SK-N-SH (cell line): ENCODE measurements around the gene SYNE2. TPM values are rescaled to one million over a fixed set of nuclear protein-coding genes. Genes with fewer than 3 reads are reported as not detected.

Experiments used
- CTCF ChIA-PET: fragments of 300-600, 350-600 bp; formaldehyde crosslinking; extraction: SDS; loops from one replicate; lab custom pipeline; 2021; lab: Yijun Ruan, JAX
- POLR2A ChIA-PET: fragments of 350-600 bp; sonication (Branson Sonifier 250); formaldehyde crosslinking; extraction: SDS; loops from one replicate; lab custom pipeline; 2020; ENCODE audit warnings: antibody characterized with exemption, inconsistent platforms; lab: Yijun Ruan, JAX
- DNase-seq: peaks from one replicate; pipeline ENCODE4 v3.0.0; 2012
- H2AFZ ChIP-seq: fragments of 200-600 bp; sonication (generic); 2 replicates; pipeline ENCODE4 v1.8.1; 2016; ENCODE audit warnings: antibody characterized with exemption, mild to moderate bottlenecking, low read depth
- H3F3A ChIP-seq: fragments of 200-600 bp; sonication (generic); replicated peaks from 2 replicates; pipeline ENCODE3; 2016; ENCODE audit warnings: antibody characterized with exemption, mild to moderate bottlenecking; ENCODE audit not compliant: insufficient read depth
- H3K27ac ChIP-seq, 2 experiments: fragments of 200-500 bp in 1 of 2; fragments of 200-600 bp in 1 of 2; sonication (Bioruptor generic) in 1 of 2; sonication (generic), shearing (Covaris generic) in 1 of 2; 2 replicates each; pipeline versions ENCODE4 v1.5.1 to v1.6.1; 2014 to 2016; ENCODE audit warnings: low read depth in 2 of 2, inconsistent platforms in 1 of 2, low read length in 1 of 2, mild to moderate bottlenecking in 1 of 2, mixed read lengths in 1 of 2
- H3K27me3 ChIP-seq: fragments of 200-600 bp; sonication (generic), shearing (Covaris generic); 2 replicates; pipeline ENCODE4 v1.6.1; 2016; ENCODE audit warnings: mixed run types; ENCODE audit not compliant: insufficient read depth
- H3K36me3 ChIP-seq, 2 experiments: fragments of 200-500 bp in 1 of 2; fragments of 200-600 bp in 1 of 2; sonication (Bioruptor generic) in 1 of 2; sonication (generic) in 1 of 2; replicated peaks in 1 of 2; 2 replicates each; pipeline versions ENCODE3 to v1.5.1; 2014 to 2016; ENCODE audit warnings: low read length in 1 of 2, mild to moderate bottlenecking in 1 of 2; ENCODE audit not compliant: insufficient read depth in 2 of 2, control insufficient read depth in 1 of 2
- H3K4me1 ChIP-seq, 2 experiments: fragments of 200-500 bp in 1 of 2; fragments of 200-600 bp in 1 of 2; sonication (Bioruptor generic) in 1 of 2; sonication (generic), shearing (Covaris generic) in 1 of 2; 2 replicates each; pipeline versions ENCODE4 v1.5.1 to v1.6.1; 2014 to 2016; ENCODE audit warnings: low read depth in 1 of 2, low read length in 1 of 2, mixed run types in 1 of 2; ENCODE audit not compliant: insufficient read depth in 2 of 2, control insufficient read depth in 1 of 2
- H3K4me2 ChIP-seq: fragments of 200-600 bp; sonication (generic), shearing (Covaris generic); 2 replicates; pipeline ENCODE4 v1.6.1; 2017; ENCODE audit warnings: mixed run types
- H3K4me3 ChIP-seq, 2 experiments: fragments of 200-500 bp in 1 of 2; fragments of 200-600 bp in 1 of 2; sonication (Bioruptor generic) in 1 of 2; sonication (generic), shearing (Covaris generic) in 1 of 2; 2 replicates each; pipeline versions ENCODE4 v1.5.1 to v1.8.1; 2014 to 2016; ENCODE audit warnings: low read depth in 2 of 2, inconsistent platforms in 1 of 2, low read length in 1 of 2, mild to moderate bottlenecking in 1 of 2, mixed read lengths in 1 of 2, moderate library complexity in 1 of 2
- H3K79me2 ChIP-seq: fragments of 200-600 bp; sonication (generic); 2 replicates; pipeline ENCODE4 v1.8.1; 2017; ENCODE audit warnings: mild to moderate bottlenecking; ENCODE audit not compliant: insufficient read depth
- H3K9ac ChIP-seq: fragments of 200-600 bp; sonication (generic); 2 replicates; pipeline ENCODE4 v1.6.1; 2017; ENCODE audit warnings: mixed run types
- H3K9me2 ChIP-seq: fragments of 200-600 bp; sonication (generic); 2 replicates; pipeline ENCODE4 v1.6.1; 2017; ENCODE audit warnings: mixed run types
- H3K9me3 ChIP-seq: fragments of 200-600 bp; sonication (generic); 2 replicates; pipeline ENCODE4 v1.6.1; 2017; ENCODE audit warnings: mixed run types, mild to moderate bottlenecking, moderate library complexity
- H4K20me1 ChIP-seq: fragments of 200-600 bp; sonication (generic); 2 replicates; pipeline ENCODE4 v1.6.1; 2017; ENCODE audit warnings: mild to moderate bottlenecking, mixed run types; ENCODE audit not compliant: insufficient read depth
- CHD2 ChIP-seq: fragments of 150-350 bp; IDR thresholded peaks from 2 replicates; pipeline ENCODE4 v1.6.1; 2018; ENCODE audit warnings: low read length; ENCODE audit not compliant: partially characterized antibody
- CTCF ChIP-seq: fragments of 200-600 bp; sonication (generic); IDR thresholded peaks from 2 replicates; pipeline ENCODE4 v1.6.1; 2017; ENCODE audit warnings: antibody characterized with exemption, mild to moderate bottlenecking, moderate library complexity
- ELF1 ChIP-seq: IDR thresholded peaks from 2 replicates; pipeline ENCODE4 v1.4.0; 2012
- EP300 ChIP-seq, 2 experiments: IDR thresholded peaks; 2 replicates each; pipeline versions ENCODE4 v1.4.0 to v1.6.1; 2012; ENCODE audit warnings: borderline replicate concordance in 1 of 2, low read depth in 1 of 2, low read length in 1 of 2
- FOSL2 ChIP-seq: IDR thresholded peaks from 2 replicates; pipeline ENCODE4 v1.4.0; 2012; ENCODE audit warnings: low read depth, mild to moderate bottlenecking, moderate library complexity, borderline replicate concordance
- FOXJ3 ChIP-seq: sonication (generic); formaldehyde crosslinking; IDR thresholded peaks from 2 replicates; pipeline ENCODE4 v1.5.1; 2020; ENCODE audit warnings: mild to moderate bottlenecking, missing genetic modification reagents
- FOXM1 ChIP-seq: IDR thresholded peaks from 2 replicates; pipeline ENCODE4 v1.4.0; 2012; ENCODE audit warnings: low read depth, mild to moderate bottlenecking
- GATA2 ChIP-seq: sonication (generic); formaldehyde crosslinking; IDR thresholded peaks from 2 replicates; pipeline ENCODE4 v1.5.0; 2020; ENCODE audit warnings: mild to moderate bottlenecking, missing genetic modification reagents
- MEF2A ChIP-seq: IDR thresholded peaks from 2 replicates; pipeline ENCODE4 v1.4.0; 2012; ENCODE audit warnings: low read depth, borderline replicate concordance
- POLR2AphosphoS5 ChIP-seq: IDR thresholded peaks from 2 replicates; pipeline ENCODE4 v1.6.1; 2012; ENCODE audit warnings: low read depth, low read length
- RFX5 ChIP-seq: IDR thresholded peaks from 2 replicates; pipeline ENCODE4 v1.6.1; 2012; ENCODE audit warnings: mild to moderate bottlenecking, improper control_type of control experiment, low read length
- RXRA ChIP-seq: IDR thresholded peaks from 2 replicates; pipeline ENCODE4 v1.4.0; 2012; ENCODE audit warnings: low read depth, mild to moderate bottlenecking, borderline replicate concordance
- SMC3 ChIP-seq: IDR thresholded peaks from 2 replicates; pipeline ENCODE4 v1.6.1; 2012; ENCODE audit warnings: low read depth, low read length, improper control_type of control experiment
- TAF1 ChIP-seq: IDR thresholded peaks from 2 replicates; pipeline ENCODE4 v1.6.1; 2012; ENCODE audit warnings: low read depth, mild to moderate bottlenecking, low read length, moderate library complexity, borderline replicate concordance
- TCF12 ChIP-seq: IDR thresholded peaks from 2 replicates; pipeline ENCODE4 v1.4.0; 2012
- TEAD4 ChIP-seq: IDR thresholded peaks from 2 replicates; pipeline ENCODE4 v1.4.0; 2012; ENCODE audit warnings: mild to moderate bottlenecking, borderline replicate concordance; ENCODE audit not compliant: insufficient read depth
- USF1 ChIP-seq: IDR thresholded peaks from 2 replicates; pipeline ENCODE4 v1.4.0; 2012; ENCODE audit warnings: low read depth, borderline replicate concordance
- WGBS: methylation state at CpG from one replicate; pipeline ENCODE4 v1.1.6; 2017; ENCODE audit warnings: low lambda C conversion rate; 5-methylcytosine and 5-hydroxymethylcytosine counted together
- polyA plus RNA-seq, 3 experiments: library from polyadenylated mRNA; depleted of rRNA; stranded (reverse); fragments of >200 nt; gene quantifications; 2 replicates each; pipeline ENCODE4 v1.2.3, GENCODE V29; 2012
- TF ChIP-seq, protein P1 (sequence below): IDR thresholded peaks from 2 replicates; pipeline ENCODE4; 2012
- TF ChIP-seq, protein P2 (sequence below): IDR thresholded peaks from 2 replicates; pipeline ENCODE4 v1.6.1; 2012; ENCODE audit warnings: mild to moderate bottlenecking, low read depth, low read length, moderate library complexity
- TF ChIP-seq, protein P3 (sequence below): IDR thresholded peaks from 2 replicates; pipeline ENCODE4 v1.4.0; 2012; ENCODE audit warnings: low read depth, borderline replicate concordance

Gene SYNE2
- polyA plus RNA-seq, 1 of the 3 experiments (the other 2 are of a cell fraction), result 7.1 TPM

DNA sequence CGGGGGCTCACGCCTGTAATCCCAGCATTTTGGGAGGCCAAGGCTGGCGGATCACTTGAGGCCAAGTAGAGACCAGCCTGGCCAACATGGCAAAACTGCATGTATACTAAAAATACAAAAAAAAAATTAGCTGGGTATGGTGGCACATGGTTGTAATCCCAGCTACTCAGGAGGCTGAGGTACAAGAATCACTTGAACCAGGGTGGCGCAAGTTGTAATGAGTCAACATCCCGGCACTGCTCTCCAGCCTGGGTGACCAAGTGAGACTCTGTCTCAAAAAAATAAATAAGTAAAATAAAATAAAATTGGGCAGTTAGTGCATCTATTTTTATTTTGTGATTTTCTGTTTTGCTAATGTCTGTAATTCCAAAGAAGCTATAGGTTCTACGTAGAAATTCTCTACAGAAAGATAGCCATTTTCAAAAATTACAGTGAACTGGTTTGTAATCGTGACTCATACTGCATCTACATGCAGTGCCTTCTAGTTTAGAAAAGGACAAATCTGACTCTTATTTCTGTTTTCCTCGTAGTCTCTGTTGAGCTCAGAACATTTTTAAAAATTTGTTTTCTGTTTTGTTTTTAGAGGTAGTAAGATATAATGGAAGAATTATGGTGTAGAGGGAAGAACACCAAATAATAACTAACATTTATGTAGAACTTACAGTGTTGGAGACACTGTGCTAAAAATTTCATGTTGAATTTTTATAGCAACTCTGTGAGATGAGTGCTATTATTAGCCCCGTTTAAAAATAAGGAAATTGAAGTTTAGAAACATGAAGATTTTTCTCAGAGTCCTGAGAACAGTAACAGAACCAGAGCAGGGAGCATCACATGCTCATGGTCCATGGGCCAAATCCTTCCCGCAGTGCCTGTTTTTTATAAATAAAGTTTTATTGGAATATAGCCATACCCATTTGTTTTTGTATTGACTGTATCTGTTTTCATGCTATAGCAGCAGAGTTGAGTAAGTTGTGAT, 201.2 kb downstream of the SYNE2 start (continued):
- TF ChIP-seq, protein P1, sequence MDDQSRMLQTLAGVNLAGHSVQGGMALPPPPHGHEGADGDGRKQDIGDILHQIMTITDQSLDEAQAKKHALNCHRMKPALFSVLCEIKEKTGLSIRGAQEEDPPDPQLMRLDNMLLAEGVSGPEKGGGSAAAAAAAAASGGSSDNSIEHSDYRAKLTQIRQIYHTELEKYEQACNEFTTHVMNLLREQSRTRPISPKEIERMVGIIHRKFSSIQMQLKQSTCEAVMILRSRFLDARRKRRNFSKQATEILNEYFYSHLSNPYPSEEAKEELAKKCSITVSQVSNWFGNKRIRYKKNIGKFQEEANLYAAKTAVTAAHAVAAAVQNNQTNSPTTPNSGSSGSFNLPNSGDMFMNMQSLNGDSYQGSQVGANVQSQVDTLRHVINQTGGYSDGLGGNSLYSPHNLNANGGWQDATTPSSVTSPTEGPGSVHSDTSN, result no peak
- no peak for TF ChIP-seq TCF12
- no peak for TF ChIP-seq TAF1
- no peak for TF ChIP-seq TEAD4
- TF ChIP-seq FOSL2, result no peak
- no peak for TF ChIP-seq MEF2A

GRCh38 chr14:64059454-64060198, 206.8 kb downstream of the SYNE2 start:
- H3K9me3 ChIP-seq, result no peaks in the 10 kb centered on the region
- H3K27me3 ChIP-seq, result no peaks in the 10 kb centered on the region
- H3K27ac ChIP-seq, result no peak overlapping the region
- H3K36me3 ChIP-seq, result no peaks in the 10 kb centered on the region
- H2AFZ ChIP-seq, result no peak overlapping the region
- no peaks in the 10 kb centered on the region for H4K20me1 ChIP-seq
- ChIA-PET CTCF (interaction anchor here (1.3 to 1.4 kb wide), 2 partner anchors 81 to 244 kb away, joined by 4 read pairs; no protein-coding TSS in a partner anchor), POLR2A (no interaction called here)
- no peaks in the 10 kb centered on the region for H3K9me2 ChIP-seq
- DNase-seq, result no peak
- H3K4me1 ChIP-seq, result no peaks in the 10 kb centered on the region
- H3K4me3 ChIP-seq, result no peak overlapping the region
- H3F3A ChIP-seq, result no peaks in the 10 kb centered on the region
- no peak overlapping the region for H3K9ac ChIP-seq
- 74% methylated on average over 6 of the region's 6 CpGs for WGBS
- no peaks in the 10 kb centered on the region for H3K79me2 ChIP-seq
- H3K4me2 ChIP-seq, result no peak overlapping the region
- TF ChIP-seq, protein P2, sequence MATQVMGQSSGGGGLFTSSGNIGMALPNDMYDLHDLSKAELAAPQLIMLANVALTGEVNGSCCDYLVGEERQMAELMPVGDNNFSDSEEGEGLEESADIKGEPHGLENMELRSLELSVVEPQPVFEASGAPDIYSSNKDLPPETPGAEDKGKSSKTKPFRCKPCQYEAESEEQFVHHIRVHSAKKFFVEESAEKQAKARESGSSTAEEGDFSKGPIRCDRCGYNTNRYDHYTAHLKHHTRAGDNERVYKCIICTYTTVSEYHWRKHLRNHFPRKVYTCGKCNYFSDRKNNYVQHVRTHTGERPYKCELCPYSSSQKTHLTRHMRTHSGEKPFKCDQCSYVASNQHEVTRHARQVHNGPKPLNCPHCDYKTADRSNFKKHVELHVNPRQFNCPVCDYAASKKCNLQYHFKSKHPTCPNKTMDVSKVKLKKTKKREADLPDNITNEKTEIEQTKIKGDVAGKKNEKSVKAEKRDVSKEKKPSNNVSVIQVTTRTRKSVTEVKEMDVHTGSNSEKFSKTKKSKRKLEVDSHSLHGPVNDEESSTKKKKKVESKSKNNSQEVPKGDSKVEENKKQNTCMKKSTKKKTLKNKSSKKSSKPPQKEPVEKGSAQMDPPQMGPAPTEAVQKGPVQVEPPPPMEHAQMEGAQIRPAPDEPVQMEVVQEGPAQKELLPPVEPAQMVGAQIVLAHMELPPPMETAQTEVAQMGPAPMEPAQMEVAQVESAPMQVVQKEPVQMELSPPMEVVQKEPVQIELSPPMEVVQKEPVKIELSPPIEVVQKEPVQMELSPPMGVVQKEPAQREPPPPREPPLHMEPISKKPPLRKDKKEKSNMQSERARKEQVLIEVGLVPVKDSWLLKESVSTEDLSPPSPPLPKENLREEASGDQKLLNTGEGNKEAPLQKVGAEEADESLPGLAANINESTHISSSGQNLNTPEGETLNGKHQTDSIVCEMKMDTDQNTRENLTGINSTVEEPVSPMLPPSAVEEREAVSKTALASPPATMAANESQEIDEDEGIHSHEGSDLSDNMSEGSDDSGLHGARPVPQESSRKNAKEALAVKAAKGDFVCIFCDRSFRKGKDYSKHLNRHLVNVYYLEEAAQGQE, result no peak
- TF ChIP-seq, protein P3, sequence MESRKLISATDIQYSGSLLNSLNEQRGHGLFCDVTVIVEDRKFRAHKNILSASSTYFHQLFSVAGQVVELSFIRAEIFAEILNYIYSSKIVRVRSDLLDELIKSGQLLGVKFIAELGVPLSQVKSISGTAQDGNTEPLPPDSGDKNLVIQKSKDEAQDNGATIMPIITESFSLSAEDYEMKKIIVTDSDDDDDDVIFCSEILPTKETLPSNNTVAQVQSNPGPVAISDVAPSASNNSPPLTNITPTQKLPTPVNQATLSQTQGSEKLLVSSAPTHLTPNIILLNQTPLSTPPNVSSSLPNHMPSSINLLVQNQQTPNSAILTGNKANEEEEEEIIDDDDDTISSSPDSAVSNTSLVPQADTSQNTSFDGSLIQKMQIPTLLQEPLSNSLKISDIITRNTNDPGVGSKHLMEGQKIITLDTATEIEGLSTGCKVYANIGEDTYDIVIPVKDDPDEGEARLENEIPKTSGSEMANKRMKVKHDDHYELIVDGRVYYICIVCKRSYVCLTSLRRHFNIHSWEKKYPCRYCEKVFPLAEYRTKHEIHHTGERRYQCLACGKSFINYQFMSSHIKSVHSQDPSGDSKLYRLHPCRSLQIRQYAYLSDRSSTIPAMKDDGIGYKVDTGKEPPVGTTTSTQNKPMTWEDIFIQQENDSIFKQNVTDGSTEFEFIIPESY, result no peak
- TF ChIP-seq POLR2AphosphoS5 (no peak), FOSL2 (no peak), USF1 (no peak), CTCF (no peak), RXRA (no peak), FOXJ3 (CRISPR knock-in tag) (no peak), FOXM1 (no peak), GATA2 (CRISPR knock-in tag) (no peak), SMC3 (no peak), EP300 (IDR thresholded peaks at IDR 0.05; ENCODE audit: borderline replicate concordance in 1 of 2, low read depth in 1 of 2, low read length in 1 of 2) (no peak), TEAD4 (no peak), CHD2 (no peak), ELF1 (no peak), RFX5 (no peak)
